Suprapubic skin (tissue), 2 donors: ENCODE data around the gene CLMP.

ENCODE experiments used
- EP300 ChIP-seq: sonication (generic); formaldehyde crosslinking; IDR thresholded peaks from one replicate; pipeline ENCODE4 v1.6.1; 2017; ENCODE audit warnings: antibody characterized with exemption
- POLR2A ChIP-seq, 2 donors: fragments of 450-650 bp; IDR thresholded peaks; one replicate each; pipeline ENCODE4 v1.6.1; 2017; ENCODE audit warnings: antibody characterized with exemption in 2 of 2, mild to moderate bottlenecking in 2 of 2, moderate library complexity in 2 of 2

- TF ChIP-seq POLR2A (IDR thresholded peaks at IDR 0.05): no peak
- no peak for TF ChIP-seq EP300
Observed at GRCh38 chr11:123197711-123198110, 2.7 kb upstream of the CLMP start.
